ENCODE data around the gene MCRS1.

Gene MCRS1

DNA sequence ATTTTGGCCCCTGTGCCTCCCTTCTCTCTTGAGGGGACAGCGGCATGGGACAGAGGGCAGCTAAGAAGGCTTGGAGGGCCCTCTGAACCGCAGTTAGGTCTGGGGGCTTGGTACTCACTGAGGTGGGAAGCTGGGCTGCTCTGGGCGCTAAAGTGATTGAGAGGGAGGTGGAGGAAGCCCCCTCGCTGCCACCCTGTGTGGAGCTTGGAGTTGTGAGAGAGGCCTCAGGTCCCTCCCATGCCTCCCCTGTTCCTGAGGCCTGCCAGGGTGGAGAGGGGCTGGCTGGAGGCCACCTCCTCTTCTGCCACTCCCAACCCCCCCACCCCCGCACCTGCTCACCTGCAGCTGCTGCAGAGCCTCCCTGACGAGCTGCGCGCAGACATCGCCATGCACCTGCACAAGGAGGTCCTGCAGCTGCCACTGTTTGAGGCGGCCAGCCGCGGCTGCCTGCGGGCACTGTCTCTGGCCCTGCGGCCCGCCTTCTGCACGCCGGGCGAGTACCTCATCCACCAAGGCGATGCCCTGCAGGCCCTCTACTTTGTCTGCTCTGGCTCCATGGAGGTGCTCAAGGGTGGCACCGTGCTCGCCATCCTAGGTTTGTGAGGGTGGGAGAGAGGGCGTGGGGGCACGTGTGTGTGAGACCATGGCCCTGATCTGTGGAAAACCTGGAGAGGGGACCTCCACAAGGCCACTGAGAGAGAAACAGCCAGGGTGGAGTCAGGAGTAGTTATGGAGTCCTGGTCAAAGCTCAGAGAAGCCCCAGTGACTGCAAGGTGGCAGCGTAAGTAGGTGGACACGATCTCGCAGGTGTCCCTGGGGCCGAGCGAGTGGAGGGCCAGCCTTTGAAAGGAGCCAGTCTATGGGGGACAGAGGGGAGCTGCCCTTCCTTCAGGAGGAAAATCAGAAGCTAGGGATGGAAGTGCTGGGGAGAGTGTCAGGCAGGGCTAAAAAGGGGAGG is 17.9 kb downstream of the MCRS1 start:
- no peak overlapping the region for H3K23ac ChIP-seq (ENCODE audit: low read length)
- no peak overlapping the region for H2BK120ac ChIP-seq (ENCODE audit: insufficient read depth, low read length, poor library complexity)
- no peak overlapping the region for H4K12ac ChIP-seq (ENCODE audit: low read depth, low read length)
- no peak overlapping the region for H3K4me2 ChIP-seq (ENCODE audit: low read length)
- H4K8ac ChIP-seq (ENCODE audit: low read depth, low read length) = no peak overlapping the region
- no peak overlapping the region for H3K4ac ChIP-seq (ENCODE audit: low read depth, low read length)
- H3K27me3 ChIP-seq (ENCODE audit: insufficient read depth, low read length) = peaks cover 19% of the 10 kb centered on the region
- H3K4me1 ChIP-seq (ENCODE audit: control insufficient read depth in 1 of 2, insufficient read depth in 2 of 2, low read length in 2 of 2) = peaks cover 3 to 8% of the 10 kb centered on the region in 2 experiments
- H3K27ac ChIP-seq (ENCODE audit: low read depth, low read length) = no peak overlapping the region
- DNase-seq = no peak
- no peaks in the 10 kb centered on the region for H3K79me2 ChIP-seq (ENCODE audit: control insufficient read depth, insufficient read depth, low read length, poor library complexity)
- H3K18ac ChIP-seq (ENCODE audit: low read length) = no peak overlapping the region
- H3K9ac ChIP-seq (ENCODE audit: low read length) = no peak overlapping the region
- no peaks in the 10 kb centered on the region for H3K79me1 ChIP-seq (ENCODE audit: low read length)
- no peak overlapping the region for H2AK5ac ChIP-seq (ENCODE audit: low read length)
- H4K91ac ChIP-seq (ENCODE audit: low read depth, low read length) = no peak overlapping the region
- no peak overlapping the region for H3K14ac ChIP-seq (ENCODE audit: low read length)
- no peak overlapping the region for H2AFZ ChIP-seq (ENCODE audit: insufficient read depth, low read length, poor library complexity)
- H2BK5ac ChIP-seq (ENCODE audit: low read depth, low read length, poor library complexity) = no peak overlapping the region
- no peak overlapping the region for H3K4me3 ChIP-seq (ENCODE audit: low read depth, low read length)
- no peaks in the 10 kb centered on the region for H3K36me3 ChIP-seq (ENCODE audit: control insufficient read depth in 1 of 2, insufficient read depth in 2 of 2, low read length in 2 of 2)
- peaks cover 5% of the 10 kb centered on the region for H3K9me3 ChIP-seq (ENCODE audit: insufficient read depth, low read depth, low read length)
- WGBS (ENCODE audit: extremely low coverage, insufficient coverage, insufficient read length) = no CpG with 5 or more reads among the region's 28 CpGs
- no peak overlapping the region for H2BK12ac ChIP-seq (ENCODE audit: low read length)

DNA sequence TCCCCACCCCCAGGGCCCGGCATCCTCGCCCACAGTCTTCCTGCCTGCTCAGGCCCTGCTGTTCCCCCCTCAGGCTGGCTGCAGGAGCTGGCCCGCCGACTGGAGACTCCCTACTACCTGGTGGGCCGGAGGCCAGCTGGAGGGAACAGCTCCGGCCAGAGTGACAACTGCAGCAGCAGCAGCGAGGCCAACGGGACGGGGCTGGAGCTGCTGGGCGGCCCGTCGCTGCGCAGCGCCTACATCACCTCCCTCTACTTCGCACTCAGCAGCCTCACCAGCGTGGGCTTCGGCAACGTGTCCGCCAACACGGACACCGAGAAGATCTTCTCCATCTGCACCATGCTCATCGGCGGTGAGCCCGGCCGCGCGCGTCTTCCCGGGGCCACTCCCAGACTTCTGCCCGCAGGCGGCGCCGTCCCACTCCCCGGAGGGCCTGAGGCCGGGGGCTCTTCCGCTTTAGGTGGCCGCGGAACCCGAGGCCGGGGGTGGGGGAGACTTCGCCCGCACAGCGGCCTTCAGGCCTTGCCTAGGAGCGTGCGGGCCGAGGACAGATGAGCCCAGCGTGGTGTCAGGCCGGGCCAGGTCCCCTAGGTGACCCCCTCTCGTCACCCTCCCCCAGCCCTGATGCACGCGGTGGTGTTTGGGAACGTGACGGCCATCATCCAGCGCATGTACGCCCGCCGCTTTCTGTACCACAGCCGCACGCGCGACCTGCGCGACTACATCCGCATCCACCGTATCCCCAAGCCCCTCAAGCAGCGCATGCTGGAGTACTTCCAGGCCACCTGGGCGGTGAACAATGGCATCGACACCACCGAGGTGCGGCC is 18.9 kb downstream of the MCRS1 start:
- Histone ChIP-seq H3K4me2 (ENCODE audit: low read length) (peak overlapping the region; percentile 51), H2BK5ac (ENCODE audit: low read depth, low read length, poor library complexity) (no peak overlapping the region), H3K4ac (ENCODE audit: low read depth, low read length) (no peak overlapping the region), H3K79me1 (ENCODE audit: low read length) (no peaks in the 10 kb centered on the region), H3K4me1 (ENCODE audit: control insufficient read depth in 1 of 2, insufficient read depth in 2 of 2, low read length in 2 of 2) (peaks cover 3 to 8% of the 10 kb centered on the region in 2 experiments), H3K79me2 (ENCODE audit: control insufficient read depth, insufficient read depth, low read length, poor library complexity) (no peaks in the 10 kb centered on the region), H3K14ac (ENCODE audit: low read length) (no peak overlapping the region), H2AK5ac (ENCODE audit: low read length) (no peak overlapping the region), H3K9me3 (ENCODE audit: insufficient read depth, low read depth, low read length) (peaks cover 9% of the 10 kb centered on the region), H3K27me3 (ENCODE audit: insufficient read depth, low read length) (peaks cover 27% of the 10 kb centered on the region), H4K91ac (ENCODE audit: low read depth, low read length) (no peak overlapping the region), H2BK120ac (ENCODE audit: insufficient read depth, low read length, poor library complexity) (no peak overlapping the region), H4K12ac (ENCODE audit: low read depth, low read length) (no peak overlapping the region), H3K23ac (ENCODE audit: low read length) (no peak overlapping the region), H3K27ac (ENCODE audit: low read depth, low read length) (no peak overlapping the region), H2BK12ac (ENCODE audit: low read length) (no peak overlapping the region), H3K4me3 (ENCODE audit: low read depth, low read length) (peak overlapping the region; percentile 31), H2AFZ (ENCODE audit: insufficient read depth, low read length, poor library complexity) (peak overlapping the region; percentile 13), H3K18ac (ENCODE audit: low read length) (no peak overlapping the region), H3K36me3 (ENCODE audit: control insufficient read depth in 1 of 2, insufficient read depth in 2 of 2, low read length in 2 of 2) (no peaks in the 10 kb centered on the region), H4K8ac (ENCODE audit: low read depth, low read length) (peak overlapping the region; percentile 17), H3K9ac (ENCODE audit: low read length) (no peak overlapping the region)
- peak in 1 of 2 donors; percentile 40 for DNase-seq
- WGBS (ENCODE audit: extremely low coverage, insufficient coverage, insufficient read length) = no CpG with 5 or more reads among the region's 70 CpGs

- no peak overlapping the region for H3K4me3 ChIP-seq (ENCODE audit: low read depth, low read length)
- H3K23ac ChIP-seq (ENCODE audit: low read length) = no peak overlapping the region
- no peak overlapping the region for H3K4me2 ChIP-seq (ENCODE audit: low read length)
- no peak overlapping the region for H2BK5ac ChIP-seq (ENCODE audit: low read depth, low read length, poor library complexity)
- H3K9ac ChIP-seq (ENCODE audit: low read length) = no peak overlapping the region
- no peaks in the 10 kb centered on the region for H3K36me3 ChIP-seq (ENCODE audit: control insufficient read depth in 1 of 2, insufficient read depth in 2 of 2, low read length in 2 of 2)
- H3K27me3 ChIP-seq (ENCODE audit: insufficient read depth, low read length) = peaks cover 27% of the 10 kb centered on the region
- no peak overlapping the region for H4K8ac ChIP-seq (ENCODE audit: low read depth, low read length)
- no peak overlapping the region for H4K91ac ChIP-seq (ENCODE audit: low read depth, low read length)
- H3K9me3 ChIP-seq (ENCODE audit: insufficient read depth, low read depth, low read length) = peaks cover 9% of the 10 kb centered on the region
- H4K12ac ChIP-seq (ENCODE audit: low read depth, low read length) = no peak overlapping the region
- H2AFZ ChIP-seq (ENCODE audit: insufficient read depth, low read length, poor library complexity) = no peak overlapping the region
- peaks cover 3 to 8% of the 10 kb centered on the region in 2 experiments for H3K4me1 ChIP-seq (ENCODE audit: control insufficient read depth in 1 of 2, insufficient read depth in 2 of 2, low read length in 2 of 2)
- H2BK120ac ChIP-seq (ENCODE audit: insufficient read depth, low read length, poor library complexity) = no peak overlapping the region
- H2BK12ac ChIP-seq (ENCODE audit: low read length) = no peak overlapping the region
- no peak overlapping the region for H3K27ac ChIP-seq (ENCODE audit: low read depth, low read length)
- no peaks in the 10 kb centered on the region for H3K79me2 ChIP-seq (ENCODE audit: control insufficient read depth, insufficient read depth, low read length, poor library complexity)
- no peak overlapping the region for H3K14ac ChIP-seq (ENCODE audit: low read length)
- no peak overlapping the region for H3K4ac ChIP-seq (ENCODE audit: low read depth, low read length)
- H3K18ac ChIP-seq (ENCODE audit: low read length) = no peak overlapping the region
- no peak for DNase-seq
- H2AK5ac ChIP-seq (ENCODE audit: low read length) = no peak overlapping the region
- no peaks in the 10 kb centered on the region for H3K79me1 ChIP-seq (ENCODE audit: low read length)
- WGBS (ENCODE audit: extremely low coverage, insufficient coverage, insufficient read length) = no CpG with 5 or more reads among the region's 8 CpGs
These were observed 19.5 kb downstream of the MCRS1 start for GRCh38 chr12:49548481-49548821.

GRCh38 chr12:49547090-49547690 is 20.8 kb downstream of the MCRS1 start:
- H3K79me2 ChIP-seq (ENCODE audit: control insufficient read depth, insufficient read depth, low read length, poor library complexity) = no peaks in the 10 kb centered on the region
- peaks cover 3 to 8% of the 10 kb centered on the region in 2 experiments for H3K4me1 ChIP-seq (ENCODE audit: control insufficient read depth in 1 of 2, insufficient read depth in 2 of 2, low read length in 2 of 2)
- H2BK120ac ChIP-seq (ENCODE audit: insufficient read depth, low read length, poor library complexity) = no peak overlapping the region
- no peak overlapping the region for H2BK5ac ChIP-seq (ENCODE audit: low read depth, low read length, poor library complexity)
- H3K9ac ChIP-seq (ENCODE audit: low read length) = no peak overlapping the region
- no peak overlapping the region for H3K23ac ChIP-seq (ENCODE audit: low read length)
- DNase-seq = no peak
- no peak overlapping the region for H4K91ac ChIP-seq (ENCODE audit: low read depth, low read length)
- H2AK5ac ChIP-seq (ENCODE audit: low read length) = no peak overlapping the region
- H2BK12ac ChIP-seq (ENCODE audit: low read length) = no peak overlapping the region
- no peaks in the 10 kb centered on the region for H3K79me1 ChIP-seq (ENCODE audit: low read length)
- H3K4me2 ChIP-seq (ENCODE audit: low read length) = no peak overlapping the region
- no peak overlapping the region for H3K14ac ChIP-seq (ENCODE audit: low read length)
- H3K27ac ChIP-seq (ENCODE audit: low read depth, low read length) = no peak overlapping the region
- no peak overlapping the region for H2AFZ ChIP-seq (ENCODE audit: insufficient read depth, low read length, poor library complexity)
- no peak overlapping the region for H3K4ac ChIP-seq (ENCODE audit: low read depth, low read length)
- H3K18ac ChIP-seq (ENCODE audit: low read length) = no peak overlapping the region
- no CpG with 5 or more reads among the region's 7 CpGs for WGBS (ENCODE audit: extremely low coverage, insufficient coverage, insufficient read length)
- peaks cover 35% of the 10 kb centered on the region for H3K27me3 ChIP-seq (ENCODE audit: insufficient read depth, low read length)
- H3K9me3 ChIP-seq (ENCODE audit: insufficient read depth, low read depth, low read length) = peaks cover 9% of the 10 kb centered on the region
- no peak overlapping the region for H4K12ac ChIP-seq (ENCODE audit: low read depth, low read length)
- no peak overlapping the region for H3K4me3 ChIP-seq (ENCODE audit: low read depth, low read length)
- H4K8ac ChIP-seq (ENCODE audit: low read depth, low read length) = no peak overlapping the region
- no peaks in the 10 kb centered on the region for H3K36me3 ChIP-seq (ENCODE audit: control insufficient read depth in 1 of 2, insufficient read depth in 2 of 2, low read length in 2 of 2)
